GM18508 (cell line): ENCODE data around the gene TTLL9.

Source experiments
- ATAC-seq: cut with Tn5 transposase; IDR thresholded peaks from one replicate; pipeline ENCODE4 v1.9.1; 2021; ENCODE audit warnings: moderate number of reproducible peaks; ENCODE audit not compliant: insufficient read depth, unreplicated experiment

Gene TTLL9

DNA sequence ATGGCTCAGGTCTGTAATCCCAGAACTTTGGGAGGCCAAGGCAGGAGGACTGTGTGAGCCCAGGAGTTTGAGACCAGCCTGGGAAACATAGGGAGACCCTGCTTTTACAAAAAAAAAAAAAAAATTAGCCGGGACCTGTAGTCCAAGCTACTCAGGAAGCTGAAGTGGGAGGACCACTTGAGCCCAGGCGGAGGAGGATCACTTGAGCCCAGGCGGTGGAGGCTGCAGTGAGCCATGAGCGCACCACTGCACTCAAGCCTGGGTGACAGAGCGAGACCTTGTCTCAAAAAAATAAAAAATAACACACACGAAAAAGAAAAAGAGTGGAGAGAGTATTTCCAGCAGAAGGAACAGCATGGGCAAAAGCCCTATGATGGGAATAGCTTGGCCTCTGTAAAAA lies 2.0 kb downstream of the TTLL9 start:
- ATAC-seq = no peak

DNA sequence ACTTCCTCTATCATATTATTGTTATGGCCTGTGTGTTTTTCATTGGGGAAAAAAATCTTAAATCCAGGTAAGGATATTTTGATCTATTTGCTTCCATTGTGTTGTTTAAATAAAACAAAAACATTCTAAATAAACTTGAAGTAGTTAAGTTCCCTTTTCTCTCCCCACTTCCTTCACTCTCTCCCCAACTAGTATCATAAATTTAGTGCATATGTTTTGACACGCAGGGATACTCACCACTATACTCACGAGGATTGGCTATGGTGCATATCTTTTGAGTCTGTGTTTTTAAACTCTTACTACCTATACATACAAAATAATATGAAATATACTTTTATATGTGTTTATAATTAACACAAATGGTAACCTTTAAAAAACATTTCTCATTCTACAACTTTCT lies 5.2 kb downstream of the TTLL9 start:
- ATAC-seq = no peak

DNA sequence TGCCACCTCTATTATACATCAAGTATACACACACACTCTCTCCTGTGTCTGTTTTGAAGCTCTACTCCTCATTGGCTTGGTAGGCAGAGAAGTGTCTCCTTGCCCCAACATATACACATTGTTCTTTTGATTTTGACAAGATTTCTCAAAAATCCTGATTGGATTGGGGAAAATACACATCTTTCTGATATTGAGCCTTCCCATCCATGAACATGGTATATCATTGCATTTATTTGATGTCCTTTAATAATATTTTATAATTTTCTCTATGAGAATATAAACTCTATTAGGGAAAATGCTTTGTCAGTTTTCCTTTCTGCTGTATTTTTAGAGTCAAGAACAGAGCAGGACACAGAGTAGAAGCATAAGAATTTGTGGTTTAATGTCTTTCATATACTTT lies 7.2 kb downstream of the TTLL9 start:
- ATAC-seq = no peak

DNA sequence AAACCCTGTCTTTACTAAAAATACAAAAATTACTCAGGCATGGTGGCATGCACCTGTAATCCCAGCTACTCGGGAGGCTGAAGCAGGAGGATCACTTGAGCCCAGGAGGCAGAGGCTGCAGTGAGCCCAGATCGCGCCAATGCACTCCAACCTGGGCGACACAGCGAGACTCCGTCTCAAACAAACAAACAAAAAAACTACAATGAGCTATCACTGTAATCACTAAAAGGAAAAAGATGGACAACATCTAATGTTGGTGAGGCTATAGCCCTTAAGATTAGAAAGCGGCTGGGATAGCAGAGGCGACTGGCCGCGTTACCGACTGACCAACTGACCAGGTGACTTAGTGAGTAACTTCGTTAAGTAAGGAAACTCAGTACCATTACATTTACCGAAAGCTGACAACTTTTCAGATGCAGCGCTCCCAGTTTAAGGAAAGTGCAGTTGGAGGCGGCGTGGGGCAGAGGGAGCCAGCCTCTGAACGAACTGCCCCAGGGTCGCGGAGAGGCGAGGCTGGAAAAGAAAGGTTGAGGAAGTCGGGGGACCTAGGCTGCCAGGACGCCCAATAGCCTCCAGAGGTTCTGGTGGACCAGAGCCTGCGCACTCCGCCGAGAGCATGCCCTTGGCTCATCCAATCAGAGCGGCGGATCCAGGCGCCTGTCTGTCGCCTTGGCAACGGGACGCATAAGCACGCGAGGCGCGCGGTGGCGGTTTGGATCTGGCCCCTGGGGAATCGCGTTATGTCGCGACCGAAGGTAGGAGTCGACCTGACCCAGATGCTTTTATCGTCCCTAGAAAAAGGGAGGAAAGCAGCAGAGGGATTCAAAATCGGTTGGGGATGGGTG lies 8.9 kb downstream of the TTLL9 start:
- ATAC-seq = no peak

DNA sequence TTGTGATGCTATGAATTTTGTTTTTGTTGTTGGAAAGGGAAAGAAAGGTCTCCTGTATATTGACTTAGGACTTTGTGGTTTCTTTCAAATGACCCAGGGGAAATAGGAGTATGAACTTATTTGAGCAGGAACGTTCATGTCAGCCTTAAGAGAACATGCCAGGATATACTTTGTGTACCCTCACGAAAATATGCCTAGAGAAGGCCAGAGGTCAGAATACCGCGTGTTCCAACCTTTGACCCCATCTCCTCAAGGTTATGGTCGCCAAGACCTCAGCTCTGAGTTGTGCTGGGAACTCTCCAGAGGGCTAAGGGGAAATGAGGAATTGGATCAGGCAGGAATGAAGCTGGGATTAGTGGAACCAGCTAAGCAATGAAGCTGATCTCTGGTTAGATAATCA lies 11.5 kb downstream of the TTLL9 start:
- ATAC-seq = no peak

DNA sequence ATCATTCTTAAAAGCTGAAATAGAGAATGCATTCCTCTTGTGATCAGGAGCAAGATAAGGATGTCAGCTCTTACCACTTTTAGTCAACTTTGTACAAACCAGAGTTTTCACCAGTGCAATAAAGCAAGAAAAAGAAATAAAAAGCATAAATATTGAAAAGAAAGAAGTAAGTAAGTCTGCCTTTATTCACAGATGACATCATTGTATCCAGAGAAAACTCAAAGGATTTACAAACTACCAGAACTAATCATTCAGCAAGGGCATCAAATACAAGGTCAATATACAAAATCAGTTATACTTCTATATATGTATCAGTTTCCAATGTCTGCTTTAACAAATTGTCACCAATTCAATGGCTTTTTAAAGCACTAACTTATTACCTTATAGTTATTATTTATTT lies 13.4 kb downstream of the TTLL9 start:
- ATAC-seq = no peak

DNA sequence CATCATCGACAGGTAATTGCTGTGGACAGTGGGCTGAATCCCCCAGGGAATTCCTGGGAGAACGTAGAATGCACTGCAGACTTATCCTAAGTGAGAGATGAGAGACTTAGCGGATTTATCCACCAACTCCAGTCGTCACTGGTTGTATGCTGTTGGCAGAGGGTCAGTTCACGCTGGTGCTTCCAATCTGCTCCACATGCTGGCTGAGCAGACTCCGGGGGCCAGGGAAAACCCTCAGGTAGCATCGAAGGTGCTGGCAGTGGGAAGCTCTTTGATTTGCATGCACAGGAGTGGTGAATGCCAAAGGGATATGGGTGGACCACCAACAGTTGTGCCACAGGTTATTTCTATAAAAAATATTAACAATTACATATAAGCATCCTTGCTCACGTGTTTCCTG lies 20.2 kb downstream of the TTLL9 start:
- ATAC-seq = no peak

DNA sequence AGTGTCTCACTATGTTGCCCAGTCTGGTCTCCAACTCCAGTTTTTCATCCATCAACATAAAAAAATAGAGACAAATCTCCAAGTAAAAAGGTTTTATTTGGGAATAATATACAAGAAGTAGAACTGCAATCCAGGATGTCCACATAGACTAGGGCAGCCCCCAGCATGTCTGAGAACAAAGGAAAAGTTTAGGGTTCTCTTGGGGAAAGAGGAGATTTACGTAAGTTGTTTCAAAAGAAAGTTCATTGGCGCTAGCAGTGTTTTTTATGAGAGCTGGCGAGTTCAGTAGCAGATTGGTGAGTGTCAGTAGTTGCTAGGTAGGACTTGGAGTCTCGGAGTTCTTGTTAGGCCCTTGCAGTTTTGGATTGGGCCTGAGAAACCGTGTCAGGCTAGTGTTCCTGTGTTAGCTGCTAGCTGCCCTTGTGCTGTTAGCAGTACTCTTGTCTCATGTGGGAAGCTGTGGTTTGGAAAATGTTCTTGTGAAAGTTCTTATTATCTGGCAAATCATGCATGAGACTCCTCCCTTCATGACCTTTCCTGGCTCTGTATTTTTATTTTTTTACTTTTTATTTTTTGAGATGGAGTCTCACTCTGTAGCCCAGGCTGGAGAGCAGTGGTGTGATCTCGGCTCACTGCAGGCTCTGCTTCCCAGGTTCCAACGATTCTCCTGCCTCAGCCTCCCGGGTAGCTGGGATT lies 24.7 kb downstream of the TTLL9 start:
- no peak for ATAC-seq

DNA sequence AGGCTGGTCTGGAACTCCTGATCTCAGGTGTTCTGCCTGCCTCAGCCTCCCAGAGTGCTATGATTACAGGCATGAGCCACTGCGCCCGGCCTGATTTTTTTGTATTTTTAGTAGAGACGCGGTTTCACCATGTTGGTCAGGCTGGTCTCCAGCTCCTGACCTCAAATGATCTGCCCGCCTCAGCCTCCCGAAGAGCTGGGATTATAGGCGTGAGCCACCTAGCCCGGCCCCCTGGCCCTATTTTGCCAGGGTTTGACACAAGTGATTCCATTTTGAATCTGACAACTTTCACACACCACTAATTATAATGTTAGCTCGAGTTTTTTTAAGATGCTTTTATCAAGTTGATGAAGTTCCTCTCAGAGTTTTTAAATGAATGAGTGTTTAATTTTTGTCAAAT lies 25.6 kb downstream of the TTLL9 start:
- ATAC-seq = no peak

DNA sequence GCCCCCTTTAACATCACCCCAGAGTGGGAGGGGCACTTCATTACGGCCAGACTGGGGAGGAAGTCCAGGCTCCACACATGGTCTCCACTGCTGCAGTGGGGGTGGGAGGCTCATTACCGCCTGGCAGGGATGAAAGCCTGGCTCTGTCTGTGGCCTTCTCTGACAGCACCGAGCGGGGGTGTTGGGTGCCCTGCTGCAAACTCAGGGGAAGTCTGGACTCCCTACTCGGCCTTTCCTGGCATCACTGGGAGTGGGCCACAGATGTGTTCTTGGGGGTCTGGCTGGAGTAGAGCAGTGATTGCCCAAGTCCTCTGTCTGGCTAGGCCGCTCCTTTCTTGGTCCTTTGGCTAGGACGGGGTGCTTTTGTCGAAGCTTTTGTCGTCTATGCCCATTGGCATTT lies 27.1 kb downstream of the TTLL9 start:
- ATAC-seq = no peak

DNA sequence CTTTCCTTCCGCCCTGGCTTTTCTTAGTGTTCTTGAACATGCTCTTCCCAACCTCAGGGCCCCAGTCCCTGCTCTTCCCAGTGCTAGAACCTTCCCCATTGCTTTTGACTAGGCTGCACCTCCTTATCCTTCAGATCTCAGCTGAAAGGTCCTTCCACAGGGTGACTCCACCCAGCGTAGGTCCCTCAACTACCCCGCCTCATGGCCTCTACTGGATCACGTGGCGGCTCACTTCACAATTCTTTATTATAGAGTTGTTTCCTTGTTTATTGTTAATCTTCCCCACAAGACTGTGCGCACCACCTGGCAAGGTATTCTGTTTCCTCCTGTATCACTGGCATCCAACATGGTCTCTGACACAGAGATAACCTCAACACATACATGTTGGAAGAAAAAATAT lies 31.2 kb downstream of the TTLL9 start:
- no peak for ATAC-seq

DNA sequence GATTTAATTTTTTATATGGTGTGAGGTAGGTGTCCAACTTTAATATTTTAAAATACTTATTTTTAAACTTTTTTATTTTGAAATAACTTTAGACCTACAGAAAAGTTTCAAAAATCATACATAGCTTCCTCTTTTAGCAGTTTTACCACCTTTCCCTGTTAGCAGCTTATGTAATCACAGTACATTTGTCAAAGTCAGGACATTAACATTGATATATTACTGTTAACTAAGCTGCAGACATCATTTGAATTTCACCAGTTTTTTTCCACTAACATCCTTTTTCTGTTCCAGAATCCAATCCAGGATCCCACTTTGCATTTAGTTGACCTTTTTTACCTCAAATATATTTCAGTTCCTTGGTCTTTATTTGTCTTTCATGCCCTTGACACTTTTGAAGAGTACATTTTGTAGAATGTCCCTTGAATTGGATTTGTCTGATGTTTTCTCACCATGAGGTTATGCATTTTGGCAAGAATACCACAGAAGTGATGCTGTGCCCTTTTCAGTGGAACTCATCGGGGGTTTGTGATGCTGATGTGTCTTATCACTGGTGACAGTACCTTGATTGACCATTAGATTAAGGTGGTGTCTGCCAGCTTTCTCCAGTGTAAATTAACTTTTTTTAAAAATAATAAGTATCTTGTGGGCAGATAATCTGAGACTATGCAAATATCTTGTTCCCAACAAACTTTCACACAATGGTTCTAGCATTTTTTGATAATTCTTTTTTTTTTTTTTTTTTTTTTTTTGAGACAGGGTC lies 33.4 kb downstream of the TTLL9 start:
- no peak for ATAC-seq

DNA sequence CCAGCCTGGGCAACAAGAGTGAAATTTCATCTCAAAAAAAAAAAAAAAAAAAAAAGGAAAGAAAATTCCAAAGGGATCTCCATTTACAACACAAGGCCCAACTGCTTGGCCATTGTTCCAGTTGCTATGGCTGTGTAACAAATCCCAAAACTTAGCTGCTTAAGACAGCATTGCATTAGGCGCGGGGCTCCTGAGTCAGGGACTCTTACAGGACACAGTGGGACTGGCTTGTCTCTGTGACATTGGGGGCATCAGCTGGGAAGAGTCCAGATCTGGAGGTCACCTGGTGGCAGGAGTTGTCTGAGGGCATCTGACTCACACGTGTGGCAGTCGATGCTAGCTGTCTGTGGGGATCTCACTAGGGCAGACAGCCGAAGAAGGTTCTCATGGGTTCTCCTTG lies 35.6 kb downstream of the TTLL9 start:
- ATAC-seq = no peak

DNA sequence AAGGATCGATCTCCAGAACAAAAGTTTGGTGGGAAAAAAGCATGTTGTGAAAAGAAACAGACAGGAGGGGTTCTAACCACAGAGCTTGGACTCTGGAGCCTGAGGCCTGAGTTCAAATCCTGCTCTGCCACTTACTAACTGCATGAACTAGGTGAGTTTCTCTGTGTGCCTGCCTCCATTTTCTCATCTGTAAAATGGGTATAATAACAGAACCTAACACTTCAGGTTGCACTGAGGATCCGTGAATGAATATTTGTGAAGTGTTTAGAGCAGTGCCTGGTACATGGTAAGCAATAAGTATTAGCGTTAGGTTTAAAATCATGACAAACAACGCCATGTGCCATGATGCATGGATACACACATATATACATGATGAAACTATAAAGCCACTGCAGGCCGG lies 36.6 kb downstream of the TTLL9 start:
- no peak for ATAC-seq

DNA sequence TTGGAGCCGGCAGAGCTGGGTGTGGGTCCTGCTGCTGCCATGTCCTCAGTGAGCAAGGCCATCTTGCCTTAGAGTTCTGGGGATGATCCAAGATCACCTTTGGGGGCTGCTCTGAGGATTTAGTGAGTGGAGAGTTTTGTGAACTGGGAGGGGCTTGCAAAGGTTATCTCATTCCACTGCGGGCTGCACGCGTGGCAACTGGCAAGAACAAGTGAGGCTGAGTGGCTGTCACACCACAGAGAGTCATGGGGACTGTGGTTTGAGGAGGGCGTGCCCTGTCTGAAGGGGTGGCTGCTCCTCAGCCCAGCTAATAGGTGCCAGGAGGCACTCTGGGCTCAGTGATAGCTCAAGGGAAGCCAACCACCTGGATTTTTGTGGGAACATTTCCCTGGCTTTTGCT lies 37.6 kb downstream of the TTLL9 start:
- ATAC-seq = no peak

DNA sequence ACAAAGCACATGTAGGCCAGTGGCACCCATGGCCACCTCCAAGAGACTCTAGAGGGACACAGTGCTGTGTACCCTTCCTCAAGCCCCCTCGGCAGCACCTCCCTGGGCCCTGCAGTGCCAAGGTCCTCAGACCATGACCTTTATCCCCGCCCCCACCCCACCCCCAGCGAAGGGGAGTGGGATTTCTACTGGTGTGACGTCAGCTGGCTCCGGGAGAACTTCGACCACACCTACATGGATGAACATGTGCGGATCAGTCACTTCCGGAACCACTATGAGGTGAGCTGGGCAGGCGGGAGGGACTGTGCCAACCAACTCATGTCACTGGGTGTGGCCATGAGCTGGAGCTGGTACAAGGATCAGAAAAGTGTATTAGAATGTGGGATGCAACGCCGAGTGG lies 38.0 kb downstream of the TTLL9 start:
- no peak for ATAC-seq

DNA sequence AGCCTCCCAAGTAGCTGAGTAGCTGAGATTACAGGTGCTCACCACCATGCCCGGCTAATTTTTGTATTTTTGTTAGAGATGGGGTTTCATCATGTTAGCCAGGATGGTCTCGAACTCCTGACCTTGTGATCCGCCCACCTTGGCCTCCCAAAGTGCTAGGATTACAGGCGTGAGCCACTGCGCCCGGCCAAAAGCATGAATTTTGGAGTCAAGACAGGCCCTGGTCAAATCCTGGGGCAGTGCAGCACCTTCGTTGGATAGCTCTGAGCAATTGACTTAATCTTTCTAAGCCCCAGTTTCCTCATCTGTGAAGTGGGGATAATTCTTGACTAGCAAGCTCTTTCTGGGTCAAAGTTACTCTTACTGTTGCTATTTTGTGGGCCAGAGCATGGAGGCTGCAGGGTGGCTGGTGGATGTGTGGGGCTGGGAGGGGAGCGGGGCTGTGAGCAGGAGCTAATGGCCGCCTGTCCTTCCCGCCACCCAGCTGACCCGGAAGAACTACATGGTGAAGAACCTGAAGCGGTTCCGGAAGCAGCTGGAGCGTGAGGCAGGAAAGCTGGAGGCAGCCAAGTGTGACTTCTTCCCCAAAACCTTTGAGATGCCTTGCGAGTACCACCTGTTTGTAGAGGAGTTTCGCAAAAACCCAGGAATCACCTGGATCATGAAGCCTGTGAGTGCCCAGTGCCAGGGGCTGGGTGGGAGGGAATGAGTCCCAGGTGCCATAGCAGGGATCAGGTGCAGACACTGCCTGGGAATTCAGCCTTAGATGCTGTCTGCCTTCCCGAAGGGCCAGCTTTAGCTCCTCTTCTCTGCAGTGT lies 39.0 kb downstream of the TTLL9 start:
- no peak for ATAC-seq

DNA sequence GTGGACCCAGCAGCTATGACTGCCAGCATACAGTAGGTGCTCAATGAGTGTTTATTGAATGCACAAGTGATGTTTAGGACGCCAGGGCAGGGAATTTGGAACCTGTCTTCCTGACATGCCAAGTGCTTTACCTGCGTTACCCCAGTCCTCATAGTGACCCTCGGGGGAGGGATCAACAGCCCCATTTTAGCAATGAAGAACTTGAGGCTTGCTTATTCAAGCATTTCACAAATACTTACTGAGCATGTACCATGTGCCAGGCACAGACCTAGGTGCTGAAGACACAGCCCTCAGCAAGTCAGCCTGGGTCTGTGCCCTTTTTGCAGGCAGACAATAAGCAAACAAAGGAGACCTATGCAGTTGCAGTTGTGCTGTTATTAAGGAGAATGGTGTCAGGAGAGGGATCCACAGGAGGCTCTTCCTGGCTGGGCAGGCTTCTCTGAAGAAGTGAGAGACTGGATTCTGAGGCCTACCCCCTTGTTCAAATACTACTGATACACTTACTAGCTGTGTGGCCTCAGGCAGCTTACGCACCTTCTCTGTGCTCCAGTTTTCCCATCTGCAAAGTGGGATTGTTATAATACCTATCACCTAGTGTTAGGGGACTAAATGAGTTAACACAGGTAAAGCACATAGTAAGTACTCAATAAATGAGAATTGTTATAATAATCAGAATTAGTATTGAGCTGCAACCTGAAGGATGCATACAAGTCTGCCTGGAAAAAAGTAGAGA lies 39.8 kb downstream of the TTLL9 start:
- ATAC-seq = no peak

DNA sequence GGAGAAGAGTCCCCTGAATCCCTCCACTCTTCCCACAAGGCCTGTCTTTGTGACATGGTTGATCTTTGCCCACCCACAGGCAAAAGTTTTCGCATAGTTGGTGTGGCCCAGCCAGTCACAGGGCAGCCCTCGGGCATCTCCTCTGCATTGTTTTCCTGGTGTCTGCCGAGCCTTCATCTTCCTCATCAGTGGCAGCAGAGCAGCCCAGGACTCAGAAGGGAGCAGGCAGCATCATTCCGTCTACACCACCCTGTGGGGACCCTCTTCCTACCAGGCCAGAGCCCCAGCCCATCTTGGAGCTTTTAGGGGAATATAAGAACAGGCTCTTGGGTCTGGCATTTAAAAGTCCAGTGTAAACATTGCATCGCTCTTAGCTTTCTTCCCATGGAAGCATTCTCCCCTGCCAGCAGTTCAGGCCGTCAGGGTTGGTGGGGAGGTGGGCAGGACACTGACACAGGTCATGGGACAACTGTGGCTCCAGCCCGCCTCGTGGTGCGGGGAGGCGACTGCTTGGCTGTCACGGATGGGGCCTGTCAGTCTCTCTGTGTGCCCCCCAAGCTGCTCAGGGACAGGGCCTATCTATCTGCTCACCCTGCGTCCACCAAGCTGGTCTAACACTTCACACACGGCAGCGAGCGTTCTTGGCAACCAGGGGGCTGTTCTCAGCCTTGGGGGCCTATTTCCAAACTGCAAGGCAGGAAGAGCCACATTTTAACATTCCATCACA lies 43.2 kb downstream of the TTLL9 start:
- no peak for ATAC-seq
